ENCODE results near the gene GPR52.

The GPR52 gene

DNA sequence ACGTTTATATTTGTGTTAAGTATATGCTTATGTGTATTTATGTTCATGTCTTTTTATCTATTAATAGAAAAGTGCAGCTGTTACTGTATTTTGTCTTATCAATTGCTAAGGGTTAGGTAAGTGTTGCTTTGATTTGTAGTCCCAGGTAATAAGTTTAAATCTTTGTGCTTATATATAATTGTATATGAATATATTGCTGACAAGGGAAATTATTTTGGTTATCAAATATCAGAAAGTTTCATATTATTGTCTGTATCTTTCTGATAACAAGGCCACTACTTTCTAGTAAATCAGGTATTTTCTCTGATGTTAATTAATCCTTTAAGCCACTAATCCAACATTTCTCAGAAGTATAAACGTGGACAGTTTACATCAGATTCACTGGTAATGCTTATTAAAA, 21.3 kb downstream of the GPR52 start:
- no peak for DNase-seq (ENCODE audit: low spot score)

DNA sequence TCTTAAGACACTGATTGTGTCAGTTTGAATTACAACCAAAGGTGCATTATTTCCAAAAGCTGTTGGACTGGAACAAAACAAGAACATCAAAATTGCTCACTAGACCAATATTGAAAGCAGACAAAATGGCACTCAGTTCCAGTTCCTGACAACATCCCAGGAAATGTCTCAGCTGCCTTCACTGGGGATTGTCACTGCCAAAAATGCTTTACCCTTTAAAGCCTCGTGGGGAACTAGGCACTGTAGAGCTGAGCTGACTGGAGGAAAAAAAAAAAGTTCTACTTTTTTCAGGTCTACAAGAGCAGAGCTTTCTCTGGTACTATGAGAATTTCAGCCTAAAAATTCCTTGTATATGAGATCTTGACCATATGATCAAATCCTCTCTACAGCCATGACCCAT, 21.9 kb downstream of the GPR52 start:
- no peak for DNase-seq (ENCODE audit: low spot score)

DNA sequence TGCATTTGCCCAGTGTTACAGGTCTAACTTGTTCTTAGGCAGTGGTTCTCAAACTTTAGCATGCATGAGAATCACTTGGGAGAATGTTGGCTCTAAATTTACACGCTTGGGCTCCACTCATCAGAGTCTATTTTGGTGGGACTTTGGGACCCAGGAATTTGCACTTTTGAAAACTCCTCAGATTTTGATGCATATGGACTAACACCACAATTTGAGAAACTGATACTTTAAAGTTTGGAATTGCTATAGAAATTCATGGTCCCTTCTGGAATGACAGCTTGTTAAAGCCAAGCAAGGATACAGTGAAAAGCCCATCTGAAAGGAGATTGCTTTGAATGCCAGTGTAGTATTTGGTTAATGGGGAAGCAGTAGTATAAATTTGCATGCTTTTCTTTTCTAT, 31.5 kb downstream of the GPR52 start:
- DNase-seq (ENCODE audit: low spot score) = no peak

- DNase-seq (ENCODE audit: low spot score) = no peak
These were observed 32.6 kb downstream of the GPR52 start for GRCh38 chr1:174480324-174480723.

DNA sequence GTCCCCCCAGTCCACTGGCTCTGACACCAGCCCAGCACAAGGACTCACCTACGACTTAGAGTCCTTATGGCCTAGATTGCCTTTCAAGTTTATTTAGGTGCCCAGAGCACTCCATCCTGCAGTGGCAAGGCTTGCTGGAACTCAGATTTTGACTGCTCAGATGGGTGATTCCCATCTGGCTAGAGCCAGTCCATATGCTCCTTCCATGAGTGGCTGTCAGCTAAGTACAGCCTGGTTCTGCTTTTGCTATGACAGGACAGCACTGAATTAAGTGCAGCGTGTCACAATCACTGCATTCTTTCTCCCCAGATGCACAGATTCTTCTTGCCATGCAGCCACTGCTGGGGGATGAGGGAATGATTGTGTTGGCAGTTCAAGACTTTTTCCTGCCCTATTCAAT, 43.8 kb downstream of the GPR52 start:
- DNase-seq (ENCODE audit: low spot score) = no peak

GRCh38 chr1:174497478-174497877, 49.7 kb downstream of the GPR52 start:
- DNase-seq (ENCODE audit: low spot score) = no peak

Data from HuH-7.5 (cell line).